Measurements from ENCODE around the gene MCRIP2. TPM values are rescaled to one million over a fixed set of nuclear protein-coding genes. Genes with fewer than 3 reads are reported as not detected.

Gene MCRIP2
- total and polyA plus RNA-seq, 3 donors from 2014 or later = 78.2 to 134 (median 83.1) TPM

GRCh38 chr16:694863-695354 lies 53.3 kb downstream of the MCRIP2 start:
- no peak overlapping the region for H3K27ac ChIP-seq
- TF ChIP-seq CTCF (IDR thresholded peaks at IDR 0.05) = no peak
- TF ChIP-seq POLR2A (IDR thresholded peaks at IDR 0.05) = no peak
- no peaks in the 10 kb centered on the region for H3K36me3 ChIP-seq (ENCODE audit: low read depth, missing control alignments)
- H3K4me3 ChIP-seq = peak overlapping the region in 1 of 2 donors; percentile 49
- no peaks in the 10 kb centered on the region for H3K9me3 ChIP-seq
- intact Hi-C loops (cut with DNase I; ENCODE audit: low total_unique reads) = no loop called here
- no peak for DNase-seq
- 2% methylated on average over 37 of the region's 37 CpGs; no CpG with 5 or more reads in 1 of the 2 donors for WGBS, 2 donors
- H3K27me3 ChIP-seq = no peaks in the 10 kb centered on the region
- peaks cover 9% of the 10 kb centered on the region for H3K4me1 ChIP-seq

- TF ChIP-seq POLR2A (IDR thresholded peaks at IDR 0.05) (no peak), CTCF (IDR thresholded peaks at IDR 0.05) (no peak)
Measured at GRCh38 chr16:695355-696089, 53.9 kb downstream of the MCRIP2 start.

More at GRCh38 chr16:695355-696089, 53.9 kb downstream of the MCRIP2 start:
- H3K36me3 ChIP-seq (ENCODE audit: low read depth, missing control alignments) = no peaks in the 10 kb centered on the region
- peak overlapping the region in 1 of 2 donors; percentile 31 for H3K4me3 ChIP-seq
- H3K9me3 ChIP-seq = no peaks in the 10 kb centered on the region
- H3K27me3 ChIP-seq = no peaks in the 10 kb centered on the region
- intact Hi-C loops (cut with DNase I; ENCODE audit: low total_unique reads) = no loop called here
- H3K4me1 ChIP-seq = peaks cover 7% of the 10 kb centered on the region
- WGBS, 2 donors = 4 to 6% methylated on average over 15 to 69 of the region's 71 CpGs
- no peak for DNase-seq
- H3K27ac ChIP-seq = no peak overlapping the region

Other genes starting within 250 kb of the MCRIP2 start
- 100 to 1,000 TPM in 1 of 2 donors, 10 to 100 TPM in 1; 87.5 to 107 TPM for gene NME4, start 244.6 kb upstream of the MCRIP2 start, total RNA-seq
- 79.2 TPM for gene NME4, start 244.6 kb upstream of the MCRIP2 start, polyA plus RNA-seq (ENCODE audit: insufficient read depth, low read depth, low replicate concordance)
- gene DECR2, start 239.9 kb upstream of the MCRIP2 start, total RNA-seq = 10 to 100 TPM; 52.2 to 56.1 TPM
- 33.2 TPM for gene DECR2, start 239.9 kb upstream of the MCRIP2 start, polyA plus RNA-seq (ENCODE audit: insufficient read depth, low read depth, low replicate concordance)
- gene RAB11FIP3, start 216.2 kb upstream of the MCRIP2 start, total RNA-seq = 100 to 1,000 TPM; 166 to 186 TPM
- gene RAB11FIP3, start 216.2 kb upstream of the MCRIP2 start, polyA plus RNA-seq (ENCODE audit: insufficient read depth, low read depth, low replicate concordance) = 61.7 TPM
- gene CAPN15, start 114.1 kb upstream of the MCRIP2 start, total RNA-seq = 100 to 1,000 TPM; 108 to 115 TPM
- 48.0 TPM for gene CAPN15, start 114.1 kb upstream of the MCRIP2 start, polyA plus RNA-seq (ENCODE audit: insufficient read depth, low read depth, low replicate concordance)
- gene PRR35, start 81.4 kb upstream of the MCRIP2 start, total RNA-seq = 1 to 10 TPM; 5.0 to 7.2 TPM
- 1.7 TPM for gene PRR35, start 81.4 kb upstream of the MCRIP2 start, polyA plus RNA-seq (ENCODE audit: insufficient read depth, low read depth, low replicate concordance)
- gene NHLRC4, start 74.8 kb upstream of the MCRIP2 start, total RNA-seq = 1 to 10 TPM; 4.5 TPM
- gene NHLRC4, start 74.8 kb upstream of the MCRIP2 start, polyA plus RNA-seq (ENCODE audit: insufficient read depth, low read depth, low replicate concordance) = 3.0 TPM
- 100 to 1,000 TPM in 1 of 2 donors, 10 to 100 TPM in 1; 95.4 to 123 TPM for gene PIGQ, start 71.9 kb upstream of the MCRIP2 start, total RNA-seq
- 80.5 TPM for gene PIGQ, start 71.9 kb upstream of the MCRIP2 start, polyA plus RNA-seq (ENCODE audit: insufficient read depth, low read depth, low replicate concordance)
- gene RAB40C, start 51.8 kb upstream of the MCRIP2 start, total RNA-seq = 10 to 100 TPM; 47.9 to 51.2 TPM
- 27.6 TPM for gene RAB40C, start 51.8 kb upstream of the MCRIP2 start, polyA plus RNA-seq (ENCODE audit: insufficient read depth, low read depth, low replicate concordance)
- gene WFIKKN1, start 10.8 kb upstream of the MCRIP2 start, total RNA-seq = 10 to 100 TPM in 1 of 2 donors, 1 to 10 TPM in 1; 3.5 to 10.5 TPM
- 1.1 TPM for gene WFIKKN1, start 10.8 kb upstream of the MCRIP2 start, polyA plus RNA-seq (ENCODE audit: insufficient read depth, low read depth, low replicate concordance)
- gene METTL26, start 5.5 kb upstream of the MCRIP2 start, total RNA-seq = 100 to 1,000 TPM; 161 to 185 TPM
- 72.1 TPM for gene METTL26, start 5.5 kb upstream of the MCRIP2 start, polyA plus RNA-seq (ENCODE audit: insufficient read depth, low read depth, low replicate concordance)
- gene WDR90, start 7.5 kb downstream of the MCRIP2 start, total RNA-seq = 100 to 1,000 TPM; 155 to 195 TPM
- 102 TPM for gene WDR90, start 7.5 kb downstream of the MCRIP2 start, polyA plus RNA-seq (ENCODE audit: insufficient read depth, low read depth, low replicate concordance)
- gene RHOT2, start 26.3 kb downstream of the MCRIP2 start, total RNA-seq = 100 to 1,000 TPM; 157 to 176 TPM
- gene RHOT2, start 26.3 kb downstream of the MCRIP2 start, polyA plus RNA-seq (ENCODE audit: insufficient read depth, low read depth, low replicate concordance) = 77.7 TPM
- gene RHBDL1, start 33.8 kb downstream of the MCRIP2 start, total RNA-seq = 1 to 10 TPM; 8.5 to 9.8 TPM
- gene RHBDL1, start 33.8 kb downstream of the MCRIP2 start, polyA plus RNA-seq (ENCODE audit: insufficient read depth, low read depth, low replicate concordance) = 2.1 TPM
- gene STUB1, start 38.6 kb downstream of the MCRIP2 start, total RNA-seq = 100 to 1,000 TPM; 126 to 160 TPM
- gene STUB1, start 38.6 kb downstream of the MCRIP2 start, polyA plus RNA-seq (ENCODE audit: insufficient read depth, low read depth, low replicate concordance) = 93.3 TPM
- gene JMJD8, start 42.5 kb downstream of the MCRIP2 start, total RNA-seq = 100 to 1,000 TPM in 1 of 2 donors, 10 to 100 TPM in 1; 84.2 to 101 TPM
- 95.5 TPM for gene JMJD8, start 42.5 kb downstream of the MCRIP2 start, polyA plus RNA-seq (ENCODE audit: insufficient read depth, low read depth, low replicate concordance)
- gene WDR24, start 48.6 kb downstream of the MCRIP2 start, total RNA-seq = 10 to 100 TPM; 33.9 to 39.1 TPM
- gene WDR24, start 48.6 kb downstream of the MCRIP2 start, polyA plus RNA-seq (ENCODE audit: insufficient read depth, low read depth, low replicate concordance) = 21.4 TPM
- gene FBXL16, start 64.0 kb downstream of the MCRIP2 start, total RNA-seq = 10 to 100 TPM; 15.8 to 16.1 TPM
- gene FBXL16, start 64.0 kb downstream of the MCRIP2 start, polyA plus RNA-seq (ENCODE audit: insufficient read depth, low read depth, low replicate concordance) = 23.4 TPM
- gene METRN, start 73.3 kb downstream of the MCRIP2 start, total RNA-seq = 10 to 100 TPM; 34.9 to 50.6 TPM
- gene METRN, start 73.3 kb downstream of the MCRIP2 start, polyA plus RNA-seq (ENCODE audit: insufficient read depth, low read depth, low replicate concordance) = 21.0 TPM
- 100 to 1,000 TPM in 1 of 2 donors, 10 to 100 TPM in 1; 81.1 to 108 TPM for gene ANTKMT, start 79.3 kb downstream of the MCRIP2 start, total RNA-seq
- 68.5 TPM for gene ANTKMT, start 79.3 kb downstream of the MCRIP2 start, polyA plus RNA-seq (ENCODE audit: insufficient read depth, low read depth, low replicate concordance)
- 1 to 10 TPM; 3.2 to 6.1 TPM for gene CCDC78, start 84.6 kb downstream of the MCRIP2 start, total RNA-seq
- gene CCDC78, start 84.6 kb downstream of the MCRIP2 start, polyA plus RNA-seq (ENCODE audit: insufficient read depth, low read depth, low replicate concordance) = 5.7 TPM
- gene HAGHL, start 85.3 kb downstream of the MCRIP2 start, total RNA-seq = 10 to 100 TPM in 1 of 2 donors, 1 to 10 TPM in 1; 9.9 to 13.7 TPM
- gene HAGHL, start 85.3 kb downstream of the MCRIP2 start, polyA plus RNA-seq (ENCODE audit: insufficient read depth, low read depth, low replicate concordance) = 7.2 TPM
- 10 to 100 TPM; 58.0 to 59.0 TPM for gene CIAO3, start 99.2 kb downstream of the MCRIP2 start, total RNA-seq
- 28.9 TPM for gene CIAO3, start 99.2 kb downstream of the MCRIP2 start, polyA plus RNA-seq (ENCODE audit: insufficient read depth, low read depth, low replicate concordance)
- gene MSLN, start 118.9 kb downstream of the MCRIP2 start, total RNA-seq = 1 to 10 TPM; 1.5 to 2.8 TPM
- gene MSLN, start 118.9 kb downstream of the MCRIP2 start, polyA plus RNA-seq (ENCODE audit: insufficient read depth, low read depth, low replicate concordance) = 18.5 TPM
- 10 to 100 TPM; 18.6 to 24.0 TPM for gene RPUSD1, start 146.6 kb downstream of the MCRIP2 start, total RNA-seq
- 11.4 TPM for gene RPUSD1, start 146.6 kb downstream of the MCRIP2 start, polyA plus RNA-seq (ENCODE audit: insufficient read depth, low read depth, low replicate concordance)
- 10 to 100 TPM; 90.6 to 95.0 TPM for gene CHTF18, start 146.8 kb downstream of the MCRIP2 start, total RNA-seq
- 32.5 TPM for gene CHTF18, start 146.8 kb downstream of the MCRIP2 start, polyA plus RNA-seq (ENCODE audit: insufficient read depth, low read depth, low replicate concordance)
- not detected for gene GNG13, start 158.9 kb downstream of the MCRIP2 start, total RNA-seq
- not detected for gene GNG13, start 158.9 kb downstream of the MCRIP2 start, polyA plus RNA-seq (ENCODE audit: insufficient read depth, low read depth, low replicate concordance)

All from testis (tissue), 3 donors.